ENCODE results near the gene MOSPD3.

DNA sequence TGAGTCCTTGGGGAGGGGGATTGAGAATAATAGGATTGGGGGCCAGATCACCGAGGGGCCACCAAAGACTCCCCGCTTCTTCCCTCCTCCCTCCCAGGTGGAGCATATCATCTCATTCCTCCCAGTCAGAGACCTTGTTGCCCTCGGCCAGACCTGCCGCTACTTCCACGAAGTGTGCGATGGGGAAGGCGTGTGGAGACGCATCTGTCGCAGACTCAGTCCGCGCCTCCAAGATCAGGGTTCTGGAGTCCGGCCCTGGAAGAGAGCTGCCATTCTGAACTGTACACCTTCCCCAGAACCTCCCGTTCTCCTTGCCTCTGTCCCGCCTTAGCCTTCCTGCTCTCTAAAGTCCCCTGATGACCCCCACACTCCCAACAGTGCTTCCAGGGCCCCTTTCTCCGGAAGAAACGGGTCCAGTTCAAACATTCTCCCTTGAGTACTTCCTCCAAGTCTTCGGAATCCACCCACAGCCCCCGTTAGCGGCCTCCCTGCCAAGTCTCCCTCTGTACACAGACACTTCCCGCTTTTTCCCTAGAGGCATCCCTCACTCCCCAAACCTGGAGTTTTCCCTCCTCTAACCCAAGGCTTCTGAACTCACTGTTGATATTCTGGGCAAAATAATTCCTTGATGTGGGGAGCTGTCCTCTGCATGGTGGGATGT lies 22.1 kb upstream of the MOSPD3 start:
- no peak for TF ChIP-seq POLR2A (IDR thresholded peaks at IDR 0.05; ENCODE audit: low read depth, low read length)
- TF ChIP-seq TAF1 (IDR thresholded peaks at IDR 0.05; ENCODE audit: low read depth, low read length) = no peak
- no peak for TF ChIP-seq POLR2AphosphoS5 (IDR thresholded peaks at IDR 0.05; ENCODE audit: low read depth, low read length)
- TF ChIP-seq POU2F2 (IDR thresholded peaks at IDR 0.05; ENCODE audit: low read depth, low read length) = no peak
- TF ChIP-seq SPI1 (IDR thresholded peaks at IDR 0.05; ENCODE audit: low read depth, low read length) = no peak
